Stimulated activated CD8-positive, alpha-beta memory T cell treated with anti-CD3 and anti-CD28 coated beads, Interleukin-4, amount 100 ng/mL, for 1 hour (primary cell): ENCODE data around the gene CDC25B.
A peak's percentile ranks its signal among the peaks of the same experiment; 100 is the strongest.
"Not testable (repeated sequence)": the region's sequence is repeated elsewhere in the genome, so short reads cannot be mapped to it uniquely, and the experiment has no call there.

Experiments
- DNase-seq, 2 donors: peaks; one replicate each; pipeline ENCODE4 v3.0.0-alpha.2; 2020; ENCODE audit warnings: low read depth in 2 of 2, low spot score in 1 of 2

Gene CDC25B

DNA sequence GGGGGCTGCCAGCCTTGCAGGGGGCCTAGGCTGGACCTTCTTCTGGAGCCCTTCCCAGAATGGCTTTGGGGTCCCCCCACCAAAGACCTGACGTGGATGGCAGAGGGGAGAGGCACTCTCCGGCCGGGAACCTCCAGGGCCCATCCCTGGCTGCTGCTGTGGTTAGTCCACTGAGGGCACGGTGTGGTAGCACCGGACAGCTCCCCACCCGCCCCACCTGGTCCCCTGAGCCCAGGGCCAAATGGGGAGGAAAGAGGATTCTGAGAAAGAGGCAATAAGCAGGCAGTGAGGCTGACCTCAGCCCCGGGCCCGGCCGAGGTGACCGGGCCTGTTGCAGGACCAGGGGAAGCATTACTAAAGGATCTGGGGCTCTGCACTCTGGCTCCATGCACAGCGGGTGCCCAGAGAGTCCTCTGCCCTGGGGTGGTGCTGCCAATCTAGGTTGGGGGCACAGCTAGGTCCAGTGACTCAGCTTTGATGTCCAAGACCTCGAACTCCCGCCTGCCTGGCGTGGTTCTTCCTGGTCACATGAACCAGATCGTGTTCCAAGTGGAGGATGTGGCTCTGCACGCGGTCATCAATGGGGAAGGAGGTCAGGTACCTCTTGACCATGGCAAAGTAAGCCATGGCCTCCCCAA is 11.8 kb upstream of the CDC25B start:
- no peak for DNase-seq

DNA sequence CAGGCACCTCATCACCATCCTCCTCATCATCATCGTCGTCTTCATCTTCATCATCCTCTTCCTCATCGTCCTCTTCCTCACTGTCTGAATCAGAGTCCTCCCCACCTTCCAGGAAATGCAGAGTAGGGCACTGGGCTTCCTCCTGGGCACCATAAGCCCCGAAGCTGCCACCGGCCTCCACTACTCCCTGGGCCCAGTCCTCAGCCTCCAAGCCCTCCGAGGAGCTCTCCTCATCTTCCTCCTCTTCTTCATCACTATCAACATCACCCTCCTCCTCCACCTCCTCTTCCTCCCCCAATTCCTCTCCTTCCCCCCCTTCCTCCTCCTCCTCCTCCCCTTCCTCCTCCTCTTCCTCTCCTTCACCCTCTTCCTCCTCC is 11.3 kb upstream of the CDC25B start:
- no peak for DNase-seq

DNA sequence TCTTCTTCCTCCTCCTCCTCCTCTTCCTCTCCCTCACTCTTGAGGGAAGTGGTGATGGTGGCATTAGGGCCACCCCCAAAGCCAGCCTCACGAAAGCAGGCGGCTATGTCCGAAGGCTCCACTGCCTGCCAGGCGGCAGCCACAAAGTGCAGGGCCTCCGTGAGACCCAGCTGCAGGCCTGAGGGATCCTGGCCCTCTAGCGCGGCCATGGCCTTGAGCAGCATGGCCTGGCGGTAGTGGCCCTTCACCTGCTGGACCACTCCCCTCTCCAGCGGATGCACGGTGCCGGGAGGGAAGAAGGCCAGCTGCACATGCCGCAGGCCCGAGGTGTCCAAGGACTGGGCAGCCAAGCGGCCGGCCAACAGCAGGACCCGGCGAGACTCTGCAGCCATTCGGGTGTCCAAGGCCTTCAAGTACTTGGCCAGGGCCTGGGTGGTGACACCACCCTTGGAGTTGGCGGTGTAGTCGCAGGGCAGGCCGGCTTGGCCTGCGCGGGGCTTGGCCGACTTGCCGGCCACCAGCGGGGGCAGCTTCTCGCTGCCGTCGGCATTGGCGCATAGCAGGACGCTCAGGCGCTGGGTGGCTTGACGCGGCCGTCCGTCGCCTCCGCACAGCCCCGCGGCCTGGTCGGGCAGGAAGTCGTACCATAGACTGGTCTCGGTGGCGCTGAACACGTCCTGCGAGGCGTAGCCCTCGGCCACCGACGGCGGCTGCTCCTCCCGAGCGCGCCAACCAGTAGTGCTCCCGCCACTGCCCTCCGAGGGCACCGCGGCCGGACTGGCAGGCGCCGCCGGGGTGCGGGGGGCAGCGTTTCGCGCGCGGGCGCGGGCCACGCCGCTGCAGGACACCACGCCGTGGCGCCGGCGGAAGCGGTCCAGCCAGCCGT is 10.6 kb upstream of the CDC25B start:
- no peak for DNase-seq

DNA sequence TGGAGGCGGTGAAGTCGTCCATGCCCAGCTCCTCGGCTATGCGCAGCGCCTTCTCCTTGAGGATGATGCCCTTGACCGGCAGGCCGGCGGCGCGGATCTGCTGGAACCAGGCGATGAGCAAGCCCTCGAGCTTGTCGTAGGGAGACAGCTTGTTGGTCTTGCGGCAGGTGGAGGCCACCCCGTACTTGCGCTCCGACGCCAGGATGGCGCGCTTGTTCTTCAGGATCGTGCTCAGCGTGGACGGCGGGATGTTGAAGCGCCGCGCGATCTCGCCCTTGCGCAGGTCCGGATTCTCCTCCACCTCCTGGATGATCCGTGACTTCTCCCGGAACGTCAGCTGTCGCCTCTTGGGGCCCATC is 10.0 kb upstream of the CDC25B start:
- no peak for DNase-seq

DNA sequence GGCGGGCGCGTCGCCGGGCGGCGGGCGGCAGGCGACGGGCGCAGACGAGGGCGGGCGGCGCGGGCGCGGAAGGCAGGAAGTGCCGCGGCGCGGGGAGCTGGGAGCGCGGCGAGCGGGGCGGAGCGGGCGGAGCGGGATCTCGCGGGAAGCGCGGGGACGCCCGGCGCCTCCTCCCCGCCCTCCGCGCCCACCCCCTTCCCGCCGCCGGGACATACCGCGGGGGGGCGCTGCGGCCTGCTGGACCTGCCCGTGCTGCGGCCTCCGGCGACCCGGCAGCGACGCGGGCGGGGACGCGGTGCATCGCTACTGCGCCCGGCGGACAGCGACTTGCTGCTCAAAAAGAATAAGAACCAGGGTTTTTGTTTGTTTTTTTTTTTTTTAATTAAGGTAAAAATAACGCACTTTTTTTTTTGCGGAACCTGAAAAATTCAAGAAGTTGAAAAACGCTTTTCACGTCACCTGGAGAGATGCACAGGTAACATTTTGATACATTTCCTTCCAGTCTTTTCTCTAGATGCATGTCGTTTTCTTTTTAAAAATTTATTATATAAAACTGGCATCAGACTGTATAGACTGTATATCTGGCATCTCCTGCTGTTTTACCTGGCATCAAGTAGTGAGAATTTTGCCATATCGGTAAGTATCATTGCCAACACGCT is 9.3 kb upstream of the CDC25B start, which contains the start of gene CENPB:
CENPB (minus strand) TSS at position 76 of the 659 bp plus-strand sequence. CDS start 257 bp downstream, outside the sequence.
- DNase-seq, result peak; percentile 72 to 78

DNA sequence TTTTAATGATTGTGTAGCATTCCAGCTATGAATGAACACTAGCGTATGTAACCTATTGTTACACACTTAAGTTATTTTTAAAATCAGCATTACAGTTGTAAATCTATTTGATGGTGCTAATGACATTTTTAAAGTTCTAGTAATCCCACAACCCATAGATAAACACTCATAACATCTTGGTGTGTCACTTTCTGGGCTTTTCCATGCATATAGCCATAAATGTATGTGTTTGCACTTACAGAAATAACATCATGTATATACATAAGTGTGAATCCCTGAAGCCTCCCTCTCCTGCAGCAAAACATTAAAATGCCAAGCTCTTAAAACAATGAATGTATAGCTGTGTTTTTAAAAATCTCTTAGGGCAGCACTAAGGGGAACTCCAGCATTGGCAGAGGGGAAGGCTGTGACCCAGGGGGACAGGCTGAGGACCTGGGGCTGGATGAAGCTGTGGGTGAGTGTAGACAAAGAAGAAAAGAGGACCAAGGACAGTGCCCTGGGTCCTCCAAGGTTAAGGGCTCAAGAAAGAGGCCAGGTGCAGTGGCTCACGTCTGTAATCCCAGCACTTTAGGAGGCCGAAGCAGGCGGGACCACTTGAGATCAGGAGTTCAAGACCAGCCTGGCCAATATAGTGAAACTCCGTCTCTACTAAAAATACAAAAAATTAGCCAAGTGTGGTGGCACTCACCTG is 8.6 kb upstream of the CDC25B start:
- DNase-seq, result no peak

DNA sequence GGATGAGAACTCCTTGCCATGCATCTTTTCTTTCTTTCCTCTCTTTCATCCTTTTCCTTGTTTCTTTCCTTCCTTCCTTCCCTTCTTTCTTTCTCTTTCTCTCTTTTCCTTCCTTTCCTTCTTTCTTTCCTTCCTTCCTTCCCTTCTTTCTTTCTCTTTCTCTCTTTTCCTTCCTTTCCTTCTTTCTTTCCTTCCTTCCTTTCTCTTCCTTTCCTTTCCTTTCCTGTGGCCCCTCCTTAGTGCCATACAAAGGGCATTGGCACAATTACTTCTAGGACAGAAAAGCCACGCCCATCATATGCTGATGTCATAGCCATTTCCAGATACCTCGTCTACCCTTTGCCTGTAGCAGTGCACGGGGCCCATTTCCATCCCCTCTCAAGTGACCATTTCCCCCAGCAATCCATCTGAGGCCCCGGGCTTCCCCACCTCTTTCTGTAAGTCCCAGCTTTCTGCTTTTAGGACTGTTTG is 7.4 kb upstream of the CDC25B start:
- no peak for DNase-seq

DNA sequence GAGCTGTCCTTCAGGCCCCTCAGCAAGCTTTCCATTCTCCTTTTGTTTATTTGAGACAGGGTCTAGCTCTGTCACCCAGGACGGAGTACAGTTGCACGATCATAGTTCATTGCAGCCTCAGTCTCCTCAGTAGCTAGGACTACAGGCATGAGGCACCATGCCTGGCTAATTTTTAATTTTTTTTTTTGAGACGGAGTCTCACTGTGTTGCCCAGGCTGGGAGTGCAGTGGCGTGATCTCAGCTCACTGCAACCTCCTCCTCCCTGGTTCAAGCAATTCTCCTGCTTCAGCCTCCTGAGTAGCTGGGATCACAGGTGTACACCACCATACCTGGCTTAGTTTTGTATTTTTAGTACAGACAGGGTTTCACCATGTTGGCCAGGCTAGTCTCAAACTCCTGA is 6.9 kb upstream of the CDC25B start:
- not testable (repeated sequence) for DNase-seq

DNA sequence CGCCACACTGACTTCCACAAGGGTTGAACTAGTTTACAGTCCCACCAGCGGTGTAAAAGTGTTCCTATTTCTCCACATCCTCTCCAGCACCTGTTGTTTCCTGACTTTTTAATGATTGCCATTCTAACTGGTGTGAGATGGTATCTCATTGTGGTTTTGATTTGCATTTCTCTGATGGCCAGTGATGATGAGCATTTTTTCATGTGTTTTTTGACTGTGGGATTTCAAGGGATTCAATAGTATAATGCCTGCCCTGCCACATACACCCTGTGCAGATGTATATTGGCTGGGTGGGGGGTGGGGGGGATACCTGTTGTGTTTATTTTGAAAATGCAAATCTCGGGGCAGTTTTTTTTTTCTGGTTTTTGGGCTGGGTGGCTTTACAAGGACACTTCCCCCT is 1.9 kb upstream of the CDC25B start:
- DNase-seq, result not testable (repeated sequence)

DNA sequence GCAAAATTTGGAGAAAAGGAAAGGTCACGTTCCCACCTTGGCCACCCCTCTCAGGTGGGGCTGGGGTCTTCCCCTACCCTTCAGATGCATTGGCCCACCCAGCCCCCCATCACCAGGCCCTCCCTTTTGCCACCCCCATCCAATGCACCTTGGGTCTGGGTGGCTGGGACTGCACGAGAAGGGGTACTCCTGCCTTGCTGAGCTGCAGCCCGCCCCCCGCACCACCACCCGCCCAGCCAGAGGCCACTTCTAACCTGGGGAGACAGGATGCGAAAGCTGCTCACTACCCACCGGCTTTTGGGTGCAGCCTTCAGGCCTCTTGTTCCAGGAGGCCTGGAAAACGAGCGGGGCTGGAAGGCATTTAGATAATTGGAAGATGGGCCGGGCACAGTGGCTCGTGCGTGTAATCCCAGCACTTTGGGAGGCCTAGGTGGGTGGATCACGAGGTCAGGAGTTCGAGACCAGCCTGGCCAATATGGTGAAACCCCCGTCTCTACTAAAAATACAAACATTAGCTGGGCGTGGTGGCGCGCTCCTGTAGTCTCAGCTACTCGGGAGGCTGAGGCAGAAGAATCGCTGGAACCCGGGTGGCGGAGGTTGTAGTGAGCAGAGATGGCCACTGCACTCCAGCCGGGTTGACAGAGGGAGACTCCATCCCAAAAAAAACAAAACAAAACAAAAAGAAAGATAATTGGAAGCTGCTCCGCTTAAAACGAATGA is 1.2 kb upstream of the CDC25B start:
- DNase-seq, result no peak

DNA sequence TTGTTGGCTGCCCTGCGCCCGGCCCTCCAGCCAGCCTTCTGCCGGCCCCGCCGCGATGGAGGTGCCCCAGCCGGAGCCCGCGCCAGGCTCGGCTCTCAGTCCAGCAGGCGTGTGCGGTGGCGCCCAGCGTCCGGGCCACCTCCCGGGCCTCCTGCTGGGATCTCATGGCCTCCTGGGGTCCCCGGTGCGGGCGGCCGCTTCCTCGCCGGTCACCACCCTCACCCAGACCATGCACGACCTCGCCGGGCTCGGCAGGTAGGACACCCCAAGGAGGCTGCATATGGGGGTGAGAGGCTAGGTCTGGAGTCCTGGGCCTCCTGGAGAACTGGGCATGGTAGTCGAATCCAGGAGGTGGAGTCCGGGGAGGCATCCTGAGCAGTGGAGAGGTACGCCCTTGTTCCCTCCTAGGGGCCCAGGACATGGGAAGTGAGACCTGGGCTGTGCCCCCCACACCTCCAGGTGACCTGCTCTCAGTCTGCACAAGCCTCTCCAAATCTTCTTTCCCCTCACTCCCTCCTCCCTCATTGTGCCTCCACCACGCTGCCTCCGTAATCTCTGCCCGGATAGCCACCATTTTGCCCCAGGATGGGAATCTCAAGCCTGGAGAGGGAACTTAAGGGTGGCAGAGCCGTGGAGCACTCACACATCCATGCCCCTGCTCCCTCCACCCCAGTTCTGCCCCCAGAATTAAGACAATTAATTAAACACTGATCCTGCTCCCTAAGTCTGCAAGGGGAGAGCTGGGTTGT is 541 bp downstream of the CDC25B start:
- DNase-seq, result no peak

DNA sequence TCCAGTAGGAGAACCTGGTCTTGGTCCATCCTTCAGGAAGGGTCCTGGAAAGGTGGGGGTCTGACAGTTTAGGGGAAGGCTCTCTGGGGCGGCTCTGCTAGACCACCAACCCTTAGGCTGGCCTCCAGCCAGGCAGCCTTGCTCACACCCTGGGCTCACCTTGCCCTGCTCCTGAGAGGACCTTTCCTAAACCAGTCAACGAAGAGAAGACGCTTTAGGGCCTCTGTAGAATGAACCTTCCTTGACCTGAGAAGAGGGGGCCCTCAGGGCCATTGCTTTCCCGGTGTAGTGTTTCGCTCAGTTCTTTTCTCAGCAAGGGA is 1.1 kb downstream of the CDC25B start:
- no peak for DNase-seq

DNA sequence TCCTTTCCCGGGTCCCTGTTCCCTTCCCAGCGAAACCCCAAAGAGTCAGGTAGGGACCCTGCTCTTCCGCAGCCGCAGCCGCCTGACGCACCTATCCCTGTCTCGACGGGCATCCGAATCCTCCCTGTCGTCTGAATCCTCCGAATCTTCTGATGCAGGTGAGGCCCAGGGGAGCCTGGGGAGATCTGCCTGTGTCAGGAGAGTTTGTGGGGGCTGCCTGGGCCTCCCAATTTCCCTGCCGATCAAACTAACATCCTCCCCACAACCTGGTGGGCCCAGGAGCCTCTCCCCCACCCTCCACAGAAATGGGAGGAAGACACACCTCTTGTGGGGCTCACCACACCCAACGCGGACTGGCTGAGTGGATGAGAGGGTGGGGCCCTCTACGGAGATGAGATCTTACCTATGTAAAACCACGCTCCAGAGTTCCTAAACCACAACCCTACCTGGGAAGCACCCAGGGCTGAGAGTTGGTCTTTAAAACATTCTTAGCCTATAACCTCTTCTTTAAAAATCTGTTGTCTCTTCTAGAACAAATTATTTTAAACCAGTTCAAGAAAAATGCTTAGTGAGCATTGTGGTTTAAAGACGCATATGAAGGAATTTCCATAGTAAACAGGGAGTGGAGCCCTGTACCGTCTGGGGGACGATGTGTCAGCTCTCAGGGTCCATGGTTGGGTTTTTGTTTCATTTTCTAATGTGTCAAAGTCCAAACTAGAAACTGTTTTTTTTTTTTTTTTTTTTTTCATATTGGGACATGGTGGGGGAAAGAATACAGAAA is 1.7 kb downstream of the CDC25B start:
- DNase-seq, result no peak

DNA sequence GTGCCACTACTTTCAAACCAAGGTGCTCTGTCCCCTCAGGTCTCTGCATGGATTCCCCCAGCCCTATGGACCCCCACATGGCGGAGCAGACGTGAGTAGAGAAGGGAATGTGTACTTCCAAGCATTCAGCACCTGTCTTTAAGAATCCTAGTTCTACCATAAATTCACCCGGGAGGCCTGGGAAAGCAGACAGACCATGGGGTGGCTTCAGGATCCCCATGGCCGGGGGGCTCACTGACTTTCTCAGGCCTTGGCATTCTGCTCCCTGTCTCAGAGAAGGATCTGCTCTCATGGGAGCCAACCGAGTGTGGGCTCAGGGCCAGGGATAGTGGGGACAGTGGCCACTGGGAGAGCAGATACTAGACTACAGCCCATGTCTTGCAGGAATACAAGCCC is 2.3 kb downstream of the CDC25B start:
- DNase-seq, result no peak

DNA sequence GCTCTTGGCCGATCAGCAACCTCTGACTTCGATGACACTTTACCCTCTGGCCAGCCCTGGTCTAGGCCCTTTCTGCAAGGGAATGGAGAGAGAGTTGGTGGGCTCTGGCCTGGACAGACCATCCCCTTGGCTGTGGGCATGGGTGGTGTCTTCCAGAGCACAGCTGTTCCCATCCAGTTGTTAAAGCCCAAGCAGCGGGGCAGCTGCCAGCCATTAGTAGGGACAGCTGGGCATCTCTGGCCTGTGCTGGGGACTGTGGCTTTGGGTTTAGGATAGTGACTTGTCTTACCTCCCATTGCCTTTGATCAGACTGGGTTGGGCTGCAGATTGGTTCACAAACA is 2.8 kb downstream of the CDC25B start:
- DNase-seq, result no peak

DNA sequence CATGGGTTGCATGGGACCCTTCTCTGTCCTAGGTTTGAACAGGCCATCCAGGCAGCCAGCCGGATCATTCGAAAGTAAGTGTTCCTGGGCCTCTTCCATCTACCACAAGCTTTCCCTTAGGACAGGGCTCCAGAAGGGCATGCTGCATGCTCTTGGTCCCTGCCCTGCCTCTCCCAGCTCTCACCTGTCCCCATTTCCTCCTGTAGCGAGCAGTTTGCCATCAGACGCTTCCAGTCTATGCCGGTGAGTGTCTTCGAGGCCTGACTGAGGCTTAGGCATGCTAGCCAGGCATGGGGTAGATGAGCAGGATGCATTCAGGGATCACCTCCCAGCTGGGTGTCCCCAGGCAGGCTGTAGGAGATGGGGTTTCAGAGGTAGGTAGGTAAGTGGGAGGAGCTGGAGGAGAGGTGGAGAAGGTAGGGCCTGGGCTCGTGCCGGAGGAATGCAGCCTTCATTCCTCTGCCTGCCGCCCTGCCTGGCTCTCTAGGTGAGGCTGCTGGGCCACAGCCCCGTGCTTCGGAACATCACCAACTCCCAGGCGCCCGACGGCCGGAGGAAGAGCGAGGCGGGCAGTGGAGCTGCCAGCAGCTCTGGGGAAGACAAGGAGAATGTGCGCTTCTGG is 4.3 kb downstream of the CDC25B start:
- no peak for DNase-seq

DNA sequence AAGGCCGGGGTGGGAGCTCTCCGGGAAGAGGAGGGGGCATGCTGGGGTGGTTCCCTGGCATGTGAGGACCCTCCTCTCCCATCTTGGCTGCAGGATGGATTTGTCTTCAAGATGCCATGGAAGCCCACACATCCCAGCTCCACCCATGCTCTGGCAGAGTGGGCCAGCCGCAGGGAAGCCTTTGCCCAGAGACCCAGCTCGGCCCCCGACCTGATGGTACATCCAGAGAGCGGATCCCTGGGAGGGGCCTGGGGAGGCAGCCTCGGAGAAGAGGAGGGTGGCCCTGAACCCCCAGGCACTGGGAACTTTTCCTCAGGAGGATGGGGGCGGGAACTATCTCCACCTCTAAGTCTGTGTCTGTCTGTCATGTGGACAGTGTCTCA is 4.8 kb downstream of the CDC25B start:
- no peak for DNase-seq

DNA sequence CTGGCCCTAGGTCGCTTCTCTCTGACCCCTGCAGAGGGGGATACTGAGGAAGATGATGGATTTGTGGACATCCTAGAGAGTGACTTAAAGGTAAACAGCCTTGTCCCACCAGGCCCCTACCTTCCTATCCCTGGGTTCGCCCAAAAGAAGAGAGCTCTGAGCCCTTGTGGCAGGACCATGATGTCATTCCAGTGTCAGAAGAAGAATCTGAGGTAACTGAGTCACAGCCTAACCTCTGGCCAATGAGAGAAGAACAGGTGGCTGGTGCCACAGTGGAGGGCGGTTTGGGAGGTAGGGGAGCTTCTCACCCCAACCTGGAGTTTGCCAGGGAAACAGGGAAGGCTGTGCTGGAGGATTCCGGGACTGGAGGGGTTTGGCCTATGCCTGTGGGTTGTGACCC is 5.2 kb downstream of the CDC25B start:
- no peak for DNase-seq

DNA sequence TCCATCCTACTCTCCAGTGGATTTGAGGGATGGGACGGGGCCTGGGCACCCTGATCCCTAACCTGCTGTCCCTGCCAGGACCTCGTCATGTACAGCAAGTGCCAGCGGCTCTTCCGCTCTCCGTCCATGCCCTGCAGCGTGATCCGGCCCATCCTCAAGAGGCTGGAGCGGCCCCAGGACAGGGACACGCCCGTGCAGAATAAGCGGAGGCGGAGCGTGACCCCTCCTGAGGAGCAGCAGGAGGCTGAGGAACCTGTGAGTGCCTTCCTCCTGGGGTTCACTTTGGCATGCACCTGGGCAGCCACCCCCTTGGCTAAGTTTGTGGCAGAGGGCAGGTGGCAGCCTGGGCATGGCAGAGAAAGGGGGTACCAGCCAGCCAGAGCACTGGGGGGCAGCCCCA is 5.7 kb downstream of the CDC25B start:
- DNase-seq, result no peak
